ENCODE measurements around the gene PRSS50.

DNA sequence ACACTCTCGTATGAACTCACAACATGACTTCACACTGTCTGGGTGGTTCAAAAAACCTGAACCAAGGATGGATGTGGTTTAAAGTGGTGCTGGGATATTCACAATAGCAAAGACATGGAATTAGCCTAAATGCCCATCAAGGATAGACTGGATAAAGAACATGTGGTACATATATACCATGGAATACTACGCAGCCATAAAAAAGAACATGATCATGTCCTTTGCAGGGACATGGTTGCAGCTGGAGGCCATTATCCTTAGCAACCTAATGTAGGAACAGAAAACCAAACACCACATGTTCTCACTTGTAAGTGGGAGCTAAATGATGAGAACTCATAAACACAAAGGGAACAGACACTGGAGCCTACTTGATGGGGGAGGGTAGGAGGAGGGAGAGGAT, 3.3 kb upstream of the PRSS50 start:
- TF ChIP-seq POLR2AphosphoS5 (IDR thresholded peaks at IDR 0.05; ENCODE audit: low read depth, low read length) (no peak), SIN3A (IDR thresholded peaks at IDR 0.05; ENCODE audit: borderline replicate concordance, low read depth, low read length) (no peak), EP300 (IDR thresholded peaks at IDR 0.05; ENCODE audit: borderline replicate concordance in 1 of 2, low read depth in 1 of 2, low read length in 1 of 2) (no peak), NFIC (IDR thresholded peaks at IDR 0.05; ENCODE audit: borderline replicate concordance) (no peak), GABPA (IDR thresholded peaks at IDR 0.05; ENCODE audit: low read depth) (no peak), NRF1 (IDR thresholded peaks at IDR 0.05; ENCODE audit: low read depth, low read length) (no peak), YY1 (IDR thresholded peaks at IDR 0.05; ENCODE audit: low read depth) (no peak), RFX5 (IDR thresholded peaks at IDR 0.05; ENCODE audit: low read length) (no peak), USF2 (IDR thresholded peaks at IDR 0.05; ENCODE audit: borderline replicate concordance, low read depth, low read length) (no peak), MAX (IDR thresholded peaks at IDR 0.05; ENCODE audit: low read depth) (no peak), EZH2phosphoT487 (IDR thresholded peaks at IDR 0.05; ENCODE audit: borderline replicate concordance, low read depth) (no peak), TAF1 (IDR thresholded peaks at IDR 0.05; ENCODE audit: borderline replicate concordance, low read depth, low read length) (no peak)
- TF ChIP-seq, protein P1, sequence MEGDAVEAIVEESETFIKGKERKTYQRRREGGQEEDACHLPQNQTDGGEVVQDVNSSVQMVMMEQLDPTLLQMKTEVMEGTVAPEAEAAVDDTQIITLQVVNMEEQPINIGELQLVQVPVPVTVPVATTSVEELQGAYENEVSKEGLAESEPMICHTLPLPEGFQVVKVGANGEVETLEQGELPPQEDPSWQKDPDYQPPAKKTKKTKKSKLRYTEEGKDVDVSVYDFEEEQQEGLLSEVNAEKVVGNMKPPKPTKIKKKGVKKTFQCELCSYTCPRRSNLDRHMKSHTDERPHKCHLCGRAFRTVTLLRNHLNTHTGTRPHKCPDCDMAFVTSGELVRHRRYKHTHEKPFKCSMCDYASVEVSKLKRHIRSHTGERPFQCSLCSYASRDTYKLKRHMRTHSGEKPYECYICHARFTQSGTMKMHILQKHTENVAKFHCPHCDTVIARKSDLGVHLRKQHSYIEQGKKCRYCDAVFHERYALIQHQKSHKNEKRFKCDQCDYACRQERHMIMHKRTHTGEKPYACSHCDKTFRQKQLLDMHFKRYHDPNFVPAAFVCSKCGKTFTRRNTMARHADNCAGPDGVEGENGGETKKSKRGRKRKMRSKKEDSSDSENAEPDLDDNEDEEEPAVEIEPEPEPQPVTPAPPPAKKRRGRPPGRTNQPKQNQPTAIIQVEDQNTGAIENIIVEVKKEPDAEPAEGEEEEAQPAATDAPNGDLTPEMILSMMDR (IDR thresholded peaks at IDR 0.05) = no peak
- TF ChIP-seq, protein P2, sequence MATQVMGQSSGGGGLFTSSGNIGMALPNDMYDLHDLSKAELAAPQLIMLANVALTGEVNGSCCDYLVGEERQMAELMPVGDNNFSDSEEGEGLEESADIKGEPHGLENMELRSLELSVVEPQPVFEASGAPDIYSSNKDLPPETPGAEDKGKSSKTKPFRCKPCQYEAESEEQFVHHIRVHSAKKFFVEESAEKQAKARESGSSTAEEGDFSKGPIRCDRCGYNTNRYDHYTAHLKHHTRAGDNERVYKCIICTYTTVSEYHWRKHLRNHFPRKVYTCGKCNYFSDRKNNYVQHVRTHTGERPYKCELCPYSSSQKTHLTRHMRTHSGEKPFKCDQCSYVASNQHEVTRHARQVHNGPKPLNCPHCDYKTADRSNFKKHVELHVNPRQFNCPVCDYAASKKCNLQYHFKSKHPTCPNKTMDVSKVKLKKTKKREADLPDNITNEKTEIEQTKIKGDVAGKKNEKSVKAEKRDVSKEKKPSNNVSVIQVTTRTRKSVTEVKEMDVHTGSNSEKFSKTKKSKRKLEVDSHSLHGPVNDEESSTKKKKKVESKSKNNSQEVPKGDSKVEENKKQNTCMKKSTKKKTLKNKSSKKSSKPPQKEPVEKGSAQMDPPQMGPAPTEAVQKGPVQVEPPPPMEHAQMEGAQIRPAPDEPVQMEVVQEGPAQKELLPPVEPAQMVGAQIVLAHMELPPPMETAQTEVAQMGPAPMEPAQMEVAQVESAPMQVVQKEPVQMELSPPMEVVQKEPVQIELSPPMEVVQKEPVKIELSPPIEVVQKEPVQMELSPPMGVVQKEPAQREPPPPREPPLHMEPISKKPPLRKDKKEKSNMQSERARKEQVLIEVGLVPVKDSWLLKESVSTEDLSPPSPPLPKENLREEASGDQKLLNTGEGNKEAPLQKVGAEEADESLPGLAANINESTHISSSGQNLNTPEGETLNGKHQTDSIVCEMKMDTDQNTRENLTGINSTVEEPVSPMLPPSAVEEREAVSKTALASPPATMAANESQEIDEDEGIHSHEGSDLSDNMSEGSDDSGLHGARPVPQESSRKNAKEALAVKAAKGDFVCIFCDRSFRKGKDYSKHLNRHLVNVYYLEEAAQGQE (IDR thresholded peaks at IDR 0.05; ENCODE audit: low read depth, low read length) = no peak
